H9 (cell line): ENCODE measurements around the gene DSG4. TPM values are rescaled to one million over a fixed set of nuclear protein-coding genes. Genes with fewer than 3 reads are reported as not detected.

ENCODE experiments used
- DNase-seq: peaks from one replicate; pipeline ENCODE4 v3.0.0-alpha.2; 2017
- H2AFZ ChIP-seq: one replicate; pipeline ENCODE4 v1.6.1; 2013; ENCODE audit warnings: mild to moderate bottlenecking, low read length, control low read depth, moderate library complexity
- H2AK5ac ChIP-seq: 2 replicates; pipeline ENCODE4 v1.6.1; 2013; ENCODE audit warnings: low read length, control low read depth, mixed read lengths; ENCODE audit not compliant: insufficient read length
- H2BK120ac ChIP-seq: one replicate; pipeline ENCODE4 v1.6.1; 2013; ENCODE audit warnings: low read depth, mild to moderate bottlenecking, low read length, control low read depth, inconsistent platforms; ENCODE audit not compliant: poor library complexity, severe bottlenecking
- H2BK12ac ChIP-seq: 2 replicates; pipeline ENCODE4 v1.6.1; 2013; ENCODE audit warnings: low read length, control low read depth, mixed read lengths, low read depth; ENCODE audit not compliant: insufficient read length
- H2BK15ac ChIP-seq: 2 replicates; pipeline ENCODE4 v1.6.1; 2013; ENCODE audit warnings: low read depth, low read length, control low read depth
- H2BK20ac ChIP-seq: one replicate; pipeline ENCODE4 v1.6.1; 2013; ENCODE audit warnings: low read depth, mild to moderate bottlenecking, low read length, control low read depth, inconsistent platforms; ENCODE audit not compliant: poor library complexity, severe bottlenecking
- H2BK5ac ChIP-seq: 2 replicates; pipeline ENCODE4 v1.6.1; 2013; ENCODE audit warnings: low read length, control low read depth, mixed read lengths; ENCODE audit not compliant: insufficient read length
- H3K14ac ChIP-seq: 2 replicates; pipeline ENCODE4 v1.6.1; 2013; ENCODE audit warnings: low read length, control low read depth; ENCODE audit not compliant: insufficient read depth
- H3K18ac ChIP-seq: 2 replicates; pipeline ENCODE4 v1.6.1; 2013; ENCODE audit warnings: low read depth, mild to moderate bottlenecking, mixed read lengths, low read length, control low read depth; ENCODE audit not compliant: insufficient read length
- H3K23ac ChIP-seq: 2 replicates; pipeline ENCODE4 v1.6.1; 2013; ENCODE audit warnings: low read length, control low read depth, mixed read lengths, low read depth; ENCODE audit not compliant: insufficient read length
- H3K23me2 ChIP-seq: 2 replicates; pipeline ENCODE4 v1.6.1; 2013; ENCODE audit warnings: low read depth, mild to moderate bottlenecking, mixed read lengths, low read length, control low read depth; ENCODE audit not compliant: insufficient read length, poor library complexity, severe bottlenecking
- H3K27ac ChIP-seq: 2 replicates; pipeline ENCODE4 v1.5.1; 2013; ENCODE audit warnings: low read length, control low read depth, mixed read lengths, low read depth; ENCODE audit not compliant: insufficient read length
- H3K27me3 ChIP-seq: 2 replicates; pipeline ENCODE4 v1.6.1; 2013; ENCODE audit warnings: low read length, control low read depth, inconsistent platforms; ENCODE audit not compliant: insufficient read depth
- H3K4ac ChIP-seq: 2 replicates; pipeline ENCODE4 v1.6.1; 2013; ENCODE audit warnings: low read depth, mild to moderate bottlenecking, control low read depth, inconsistent platforms, low read length, moderate library complexity
- H3K4me1 ChIP-seq: 2 replicates; pipeline ENCODE4 v1.6.1; 2013; ENCODE audit warnings: low read length, control low read depth, inconsistent platforms; ENCODE audit not compliant: insufficient read depth
- H3K4me2 ChIP-seq: 2 replicates; pipeline ENCODE4 v1.6.1; 2013; ENCODE audit warnings: low read length, control low read depth, mixed read lengths; ENCODE audit not compliant: insufficient read length, insufficient read depth
- H3K56ac ChIP-seq: 2 replicates; pipeline ENCODE4 v1.6.1; 2013; ENCODE audit warnings: low read depth, mild to moderate bottlenecking, mixed read lengths, low read length, control low read depth; ENCODE audit not compliant: insufficient read length
- H3K79me1 ChIP-seq: 2 replicates; pipeline ENCODE4 v1.6.1; 2013; ENCODE audit warnings: low read depth, mild to moderate bottlenecking, moderate library complexity, low read length, control low read depth, inconsistent platforms; ENCODE audit not compliant: insufficient read depth, poor library complexity, severe bottlenecking
- H3K79me2 ChIP-seq: 2 replicates; pipeline ENCODE4 v1.6.1; 2013; ENCODE audit warnings: low read length, control low read depth, inconsistent platforms; ENCODE audit not compliant: insufficient read depth
- H3K9ac ChIP-seq: 2 replicates; pipeline ENCODE4 v1.6.1; 2013; ENCODE audit warnings: low read length, control low read depth, mixed read lengths; ENCODE audit not compliant: insufficient read length; ENCODE audit errors: extremely low read depth
- H3K9me3 ChIP-seq: one replicate; pipeline ENCODE4 v1.6.1; 2013; ENCODE audit warnings: low read depth, low read length, inconsistent platforms; ENCODE audit not compliant: control insufficient read depth
- H3T11ph ChIP-seq: one replicate; pipeline ENCODE4 v1.6.1; 2013; ENCODE audit warnings: mild to moderate bottlenecking, low read length, control low read depth, inconsistent platforms
- H4K20me1 ChIP-seq: one replicate; pipeline ENCODE4 v1.6.1; 2013; ENCODE audit not compliant: control insufficient read depth, insufficient read length, insufficient read depth
- H4K5ac ChIP-seq: 2 replicates; pipeline ENCODE4 v1.6.1; 2013; ENCODE audit warnings: low read depth, mild to moderate bottlenecking, mixed read lengths, low read length, control low read depth; ENCODE audit not compliant: insufficient read length
- H4K8ac ChIP-seq: replicated peaks from 2 replicates; pipeline ENCODE4 v1.6.1; 2013; ENCODE audit warnings: low read length, control low read depth, mixed read lengths, low read depth; ENCODE audit not compliant: insufficient read length
- H4K91ac ChIP-seq: 2 replicates; pipeline ENCODE4 v1.6.1; 2013; ENCODE audit warnings: low read depth, mild to moderate bottlenecking, moderate library complexity, mixed read lengths, low read length, control low read depth; ENCODE audit not compliant: insufficient read length
- H3K27ac Mint-ChIP-seq, 3 experiments: 2 replicates in 2 of 3; 3 replicates in 1 of 3; pipeline ENCODE4 v1.8.0; 2020 to 2021; ENCODE audit warnings: mixed read lengths in 3 of 3, mild to moderate bottlenecking in 1 of 3, moderate library complexity in 1 of 3
- H3K27me3 Mint-ChIP-seq: 2 replicates; pipeline ENCODE4 v1.8.0; 2021; ENCODE audit warnings: low read depth, mild to moderate bottlenecking, moderate library complexity, mixed read lengths
- H3K36me3 Mint-ChIP-seq, 3 experiments: 2 replicates in 2 of 3; 3 replicates in 1 of 3; pipeline ENCODE4 v1.8.0; 2020 to 2021; ENCODE audit warnings: low read depth in 3 of 3, mixed read lengths in 3 of 3; ENCODE audit not compliant: insufficient read depth in 1 of 3
- H3K4me1 Mint-ChIP-seq, 2 experiments: 2 replicates each; pipeline ENCODE4 v1.8.0; 2020; ENCODE audit warnings: mixed read lengths in 2 of 2
- H3K4me3 Mint-ChIP-seq, 2 experiments: 2 replicates in 1 of 2; 3 replicates in 1 of 2; pipeline ENCODE4 v1.8.0; 2020 to 2021; ENCODE audit warnings: mild to moderate bottlenecking in 2 of 2, mixed read lengths in 2 of 2, moderate library complexity in 1 of 2
- H3K9me3 Mint-ChIP-seq, 2 experiments: 2 replicates in 1 of 2; 3 replicates in 1 of 2; pipeline ENCODE4 v1.8.0; 2020; ENCODE audit warnings: mild to moderate bottlenecking in 2 of 2, mixed read lengths in 2 of 2, moderate library complexity in 1 of 2
- WGBS: extraction: QIAGEN DNeasy Blood & Tissue Kit; methylation state at CpG from one replicate; pipeline ENCODE4 v1.1.7; 2013; ENCODE audit warnings: missing lambda C conversion rate, low lambda C conversion rate, mixed read lengths; ENCODE audit not compliant: insufficient read length; ENCODE audit errors: extremely low coverage; 5-methylcytosine and 5-hydroxymethylcytosine counted together
- total RNA-seq: library from RNA; stranded (reverse); gene quantifications from 2 replicates; pipeline ENCODE4 v1.2.1, GENCODE V29; 2021
- TF ChIP-seq, protein P1 (sequence below): fragments of 200-600 bp; sonication (generic); conservative IDR thresholded peaks from 3 replicates; pipeline ENCODE4 v1.8.0; 2021; ENCODE audit warnings: antibody characterized with exemption, mild to moderate bottlenecking

DSG4 gene
- total RNA-seq, 1 experiment from 2014 or later = not detected

- H3K23me2 ChIP-seq = no peaks in the 10 kb centered on the region
- H2BK15ac ChIP-seq = no peak overlapping the region
- no peaks in the 10 kb centered on the region for H4K20me1 ChIP-seq
- H3K27ac Mint-ChIP-seq = no peak overlapping the region
- H3K18ac ChIP-seq = no peak overlapping the region
- no peak overlapping the region for H3K23ac ChIP-seq
- H3K9me3 Mint-ChIP-seq = peaks cover 0 to 4% of the 10 kb centered on the region in 2 experiments; a peak in 2 of 5 replicates
- no peak overlapping the region for H4K91ac ChIP-seq
- no peak overlapping the region for H3K14ac ChIP-seq
- DNase-seq = no peak
- no peak overlapping the region for H3K4me2 ChIP-seq
- H4K5ac ChIP-seq = no peak overlapping the region
- WGBS = no CpG with 5 or more reads among the region's 6 CpGs
- TF ChIP-seq, protein P1, sequence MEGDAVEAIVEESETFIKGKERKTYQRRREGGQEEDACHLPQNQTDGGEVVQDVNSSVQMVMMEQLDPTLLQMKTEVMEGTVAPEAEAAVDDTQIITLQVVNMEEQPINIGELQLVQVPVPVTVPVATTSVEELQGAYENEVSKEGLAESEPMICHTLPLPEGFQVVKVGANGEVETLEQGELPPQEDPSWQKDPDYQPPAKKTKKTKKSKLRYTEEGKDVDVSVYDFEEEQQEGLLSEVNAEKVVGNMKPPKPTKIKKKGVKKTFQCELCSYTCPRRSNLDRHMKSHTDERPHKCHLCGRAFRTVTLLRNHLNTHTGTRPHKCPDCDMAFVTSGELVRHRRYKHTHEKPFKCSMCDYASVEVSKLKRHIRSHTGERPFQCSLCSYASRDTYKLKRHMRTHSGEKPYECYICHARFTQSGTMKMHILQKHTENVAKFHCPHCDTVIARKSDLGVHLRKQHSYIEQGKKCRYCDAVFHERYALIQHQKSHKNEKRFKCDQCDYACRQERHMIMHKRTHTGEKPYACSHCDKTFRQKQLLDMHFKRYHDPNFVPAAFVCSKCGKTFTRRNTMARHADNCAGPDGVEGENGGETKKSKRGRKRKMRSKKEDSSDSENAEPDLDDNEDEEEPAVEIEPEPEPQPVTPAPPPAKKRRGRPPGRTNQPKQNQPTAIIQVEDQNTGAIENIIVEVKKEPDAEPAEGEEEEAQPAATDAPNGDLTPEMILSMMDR = no peak
- no peak overlapping the region for H2BK20ac ChIP-seq
- no peaks in the 10 kb centered on the region for H3K27me3 ChIP-seq
- no peaks in the 10 kb centered on the region for H3K9me3 ChIP-seq
- no peak overlapping the region for H3K4ac ChIP-seq
- no peak overlapping the region for H3K27ac ChIP-seq
- no peaks in the 10 kb centered on the region for H3K79me2 ChIP-seq
- H3K4me3 Mint-ChIP-seq = no peak overlapping the region
- H3T11ph ChIP-seq = no peak overlapping the region
- no peak overlapping the region for H2BK5ac ChIP-seq
- no peaks in the 10 kb centered on the region for H3K27me3 Mint-ChIP-seq
- no peak overlapping the region for H3K9ac ChIP-seq
- no peak overlapping the region for H4K8ac ChIP-seq
- no peaks in the 10 kb centered on the region for H3K4me1 ChIP-seq
- no peak overlapping the region for H2AFZ ChIP-seq
- H3K4me1 Mint-ChIP-seq = no peaks in the 10 kb centered on the region
- H2AK5ac ChIP-seq = no peak overlapping the region
- H2BK120ac ChIP-seq = no peak overlapping the region
- no peak overlapping the region for H2BK12ac ChIP-seq
- no peak overlapping the region for H3K56ac ChIP-seq
- H3K36me3 Mint-ChIP-seq = no peaks in the 10 kb centered on the region
- H3K79me1 ChIP-seq = no peaks in the 10 kb centered on the region
Observed at GRCh38 chr18:31413137-31413536, 36.6 kb downstream of the DSG4 start.
